Endodermal cell (in vitro differentiated cells): ENCODE results near the gene CCDC93. TPM values are rescaled to one million over a fixed set of nuclear protein-coding genes. Genes with fewer than 3 reads are reported as not detected.

Source experiments
- DNase-seq: peaks from one replicate; pipeline ENCODE4 v3.0.0-alpha.2; 2017
- H3K27ac ChIP-seq: 2 replicates; pipeline ENCODE4 v1.5.1; 2013; ENCODE audit warnings: mild to moderate bottlenecking, low read depth, low read length, moderate library complexity
- H3K27me3 ChIP-seq: 2 replicates; pipeline ENCODE4 v1.6.1; 2013; ENCODE audit warnings: mild to moderate bottlenecking, low read length, moderate library complexity; ENCODE audit not compliant: insufficient read depth, control insufficient read depth, poor library complexity, severe bottlenecking
- H3K36me3 ChIP-seq: 2 replicates; pipeline ENCODE4 v1.7.0; 2013; ENCODE audit warnings: mild to moderate bottlenecking, low read length, moderate library complexity; ENCODE audit not compliant: control insufficient read depth, insufficient read depth
- H3K4me1 ChIP-seq: one replicate; pipeline ENCODE4 v1.7.0; 2013; ENCODE audit warnings: low read length; ENCODE audit not compliant: control insufficient read depth, insufficient read depth
- H3K4me3 ChIP-seq: 2 replicates; pipeline ENCODE4 v1.5.1; 2013; ENCODE audit warnings: mild to moderate bottlenecking, low read length, moderate library complexity
- H3K9ac ChIP-seq: 2 replicates; pipeline ENCODE4 v1.6.1; 2013; ENCODE audit warnings: mild to moderate bottlenecking, low read length, moderate library complexity; ENCODE audit not compliant: poor library complexity, severe bottlenecking; ENCODE audit errors: extremely low read depth
- H3K9me3 ChIP-seq: 2 replicates; pipeline ENCODE4 v1.6.1; 2013; ENCODE audit warnings: mild to moderate bottlenecking, low read length, moderate library complexity; ENCODE audit not compliant: control insufficient read depth
- H3K27ac Mint-ChIP-seq: 2 replicates; pipeline ENCODE4 v1.8.0; 2020; ENCODE audit warnings: mixed read lengths
- H3K27me3 Mint-ChIP-seq: 2 replicates; pipeline ENCODE4 v1.8.0; 2021; ENCODE audit warnings: mild to moderate bottlenecking, mixed read lengths; ENCODE audit not compliant: insufficient read depth
- H3K36me3 Mint-ChIP-seq: 2 replicates; pipeline ENCODE4 v1.8.0; 2020; ENCODE audit warnings: low read depth, mixed read lengths
- H3K4me1 Mint-ChIP-seq: 2 replicates; pipeline ENCODE4 v1.8.0; 2020; ENCODE audit warnings: mixed read lengths
- H3K4me3 Mint-ChIP-seq: 2 replicates; pipeline ENCODE4 v1.8.0; 2020; ENCODE audit warnings: mild to moderate bottlenecking, moderate library complexity, mixed read lengths
- H3K9me3 Mint-ChIP-seq: 2 replicates; pipeline ENCODE4 v1.8.0; 2020; ENCODE audit warnings: mild to moderate bottlenecking, mixed read lengths
- WGBS, 2 experiments: methylation state at CpG; one replicate each; pipeline versions ENCODE4 v1.1.5 to v1.1.7; 2013; ENCODE audit warnings: missing lambda C conversion rate in 2 of 2, mixed read lengths in 1 of 2; ENCODE audit not compliant: insufficient coverage in 1 of 2, insufficient read length in 1 of 2; 5-methylcytosine and 5-hydroxymethylcytosine counted together
- total RNA-seq, 2 donors: library from RNA; stranded (reverse); fragmentation: NEBNext Ultra II Directional in 1 of 2; extraction: Animal tissue kit (Norgen Biotek cat#: 25700) in 1 of 2; gene quantifications; 2 replicates in 1 of 2; 3 replicates in 1 of 2; pipeline ENCODE4 v1.2.1, GENCODE V29; 2021
- TF ChIP-seq, protein P1 (sequence below): fragments of 200-600 bp; sonication (generic); conservative IDR thresholded peaks from 2 replicates; pipeline ENCODE4 v1.5.0; 2021; ENCODE audit warnings: antibody characterized with exemption, mild to moderate bottlenecking

The CCDC93 gene
- total RNA-seq, 2 donors from 2014 or later: 35.6 to 36.6 TPM

DNA sequence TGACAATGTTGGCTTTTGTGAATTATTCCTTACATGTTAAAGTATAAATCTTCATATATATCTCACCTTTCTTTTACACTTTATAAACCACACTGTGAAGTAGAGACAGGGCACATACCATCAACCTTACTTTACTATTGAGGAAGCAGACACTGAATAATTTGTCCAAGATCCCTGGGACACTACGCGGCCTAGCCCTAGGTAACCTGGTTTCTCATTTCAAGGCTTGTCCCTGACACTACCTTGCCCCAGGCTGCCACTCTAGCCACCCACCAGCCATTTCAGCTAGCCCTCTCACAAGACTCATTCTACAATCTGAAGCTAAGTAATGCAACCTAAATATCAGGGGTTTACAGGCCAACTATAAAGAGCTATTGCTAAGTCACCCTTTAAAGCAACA is 26.7 kb downstream of the CCDC93 start:
- Histone ChIP-seq H3K9ac (no peak overlapping the region), H3K9me3 (no peaks in the 10 kb centered on the region), H3K4me1 (no peaks in the 10 kb centered on the region), H3K4me3 (no peak overlapping the region), H3K27me3 (no peaks in the 10 kb centered on the region), H3K36me3 (peaks cover 53% of the 10 kb centered on the region), H3K27ac (no peak overlapping the region)
- Mint-ChIP-seq H3K27me3 (no peaks in the 10 kb centered on the region), H3K27ac (no peak overlapping the region), H3K9me3 (no peaks in the 10 kb centered on the region), H3K4me3 (no peak overlapping the region), H3K4me1 (no peaks in the 10 kb centered on the region), H3K36me3 (peaks cover 20% of the 10 kb centered on the region)
- TF ChIP-seq, protein P1, sequence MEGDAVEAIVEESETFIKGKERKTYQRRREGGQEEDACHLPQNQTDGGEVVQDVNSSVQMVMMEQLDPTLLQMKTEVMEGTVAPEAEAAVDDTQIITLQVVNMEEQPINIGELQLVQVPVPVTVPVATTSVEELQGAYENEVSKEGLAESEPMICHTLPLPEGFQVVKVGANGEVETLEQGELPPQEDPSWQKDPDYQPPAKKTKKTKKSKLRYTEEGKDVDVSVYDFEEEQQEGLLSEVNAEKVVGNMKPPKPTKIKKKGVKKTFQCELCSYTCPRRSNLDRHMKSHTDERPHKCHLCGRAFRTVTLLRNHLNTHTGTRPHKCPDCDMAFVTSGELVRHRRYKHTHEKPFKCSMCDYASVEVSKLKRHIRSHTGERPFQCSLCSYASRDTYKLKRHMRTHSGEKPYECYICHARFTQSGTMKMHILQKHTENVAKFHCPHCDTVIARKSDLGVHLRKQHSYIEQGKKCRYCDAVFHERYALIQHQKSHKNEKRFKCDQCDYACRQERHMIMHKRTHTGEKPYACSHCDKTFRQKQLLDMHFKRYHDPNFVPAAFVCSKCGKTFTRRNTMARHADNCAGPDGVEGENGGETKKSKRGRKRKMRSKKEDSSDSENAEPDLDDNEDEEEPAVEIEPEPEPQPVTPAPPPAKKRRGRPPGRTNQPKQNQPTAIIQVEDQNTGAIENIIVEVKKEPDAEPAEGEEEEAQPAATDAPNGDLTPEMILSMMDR: no peak
- WGBS, 2 experiments: 97 to 100% methylated on average over 2 of the region's 2 CpGs
- DNase-seq: no peak

DNA sequence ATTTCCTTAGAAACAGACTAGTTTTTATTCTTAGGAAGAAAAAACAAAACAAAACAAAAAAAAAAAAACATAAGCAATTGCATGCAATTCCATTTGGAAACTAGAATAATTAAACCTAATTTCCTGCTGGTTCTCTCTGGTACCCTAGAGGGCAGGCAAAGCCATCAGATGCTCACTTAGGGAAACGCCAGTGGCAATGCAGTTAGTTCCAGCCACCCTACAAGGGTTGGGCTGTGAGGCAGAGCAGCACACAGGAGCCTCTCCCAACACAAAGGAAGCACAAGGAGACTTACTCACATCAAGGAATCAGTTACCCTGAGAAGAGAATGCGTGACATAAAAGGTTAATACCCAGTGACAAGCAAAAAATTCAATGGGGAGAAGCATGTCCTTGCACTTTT is 28.8 kb downstream of the CCDC93 start:
- Mint-ChIP-seq H3K36me3 (peaks cover 15% of the 10 kb centered on the region), H3K27ac (no peak overlapping the region)

DNA sequence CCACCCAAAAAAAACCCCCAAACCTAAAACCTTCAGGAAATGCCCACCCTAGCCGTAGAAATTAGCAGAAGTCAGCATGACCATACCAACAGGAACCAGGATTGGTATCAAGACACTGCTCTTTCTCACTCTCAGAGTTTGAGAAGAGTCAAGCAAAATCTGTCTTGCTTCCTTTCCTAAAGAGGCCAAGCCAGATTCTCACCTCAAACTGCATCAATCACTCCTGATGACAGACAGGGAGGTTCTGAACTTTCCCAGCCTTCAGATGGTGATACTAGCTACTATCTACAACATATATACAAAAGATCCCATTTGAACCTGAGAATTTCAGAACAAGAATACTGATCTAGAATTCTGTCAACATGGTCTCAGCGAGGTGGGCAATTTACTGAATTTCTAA is 29.7 kb downstream of the CCDC93 start:
- Histone ChIP-seq H3K4me3 (no peak overlapping the region), H3K27me3 (no peaks in the 10 kb centered on the region), H3K9me3 (no peaks in the 10 kb centered on the region), H3K4me1 (peaks cover 2% of the 10 kb centered on the region), H3K9ac (no peak overlapping the region), H3K27ac (no peak overlapping the region), H3K36me3 (peaks cover 49% of the 10 kb centered on the region)
- Mint-ChIP-seq H3K4me1 (peaks cover under 1% of the 10 kb centered on the region), H3K27ac (no peak overlapping the region), H3K36me3 (peaks cover 10% of the 10 kb centered on the region), H3K9me3 (no peaks in the 10 kb centered on the region), H3K4me3 (no peak overlapping the region), H3K27me3 (no peaks in the 10 kb centered on the region)
- DNase-seq: no peak
- TF ChIP-seq, protein P1: no peak
- WGBS, 2 experiments: 62% methylated on average over 2 of the region's 2 CpGs; no CpG with 5 or more reads in 1 of the 2 experiments

More for the DNA sequence above, 28.8 kb downstream of the CCDC93 start:
- no peak overlapping the region for H3K4me3 Mint-ChIP-seq
- peak; percentile 59 for DNase-seq
- TF ChIP-seq, protein P1: peak; percentile 63
- no peaks in the 10 kb centered on the region for H3K9me3 Mint-ChIP-seq
- Histone ChIP-seq H3K9me3 (no peaks in the 10 kb centered on the region), H3K36me3 (peaks cover 54% of the 10 kb centered on the region), H3K4me3 (no peak overlapping the region), H3K9ac (no peak overlapping the region), H3K4me1 (peaks cover 2% of the 10 kb centered on the region), H3K27me3 (no peaks in the 10 kb centered on the region), H3K27ac (no peak overlapping the region)
- no peaks in the 10 kb centered on the region for H3K4me1 Mint-ChIP-seq
- 50 to 84% methylated on average over 1 to 2 of the region's 2 CpGs for WGBS, 2 experiments
- no peaks in the 10 kb centered on the region for H3K27me3 Mint-ChIP-seq
